Measurements from ENCODE around the gene XRCC4. TPM values are rescaled to one million over a fixed set of nuclear protein-coding genes. Genes with fewer than 3 reads are reported as not detected.

Gene XRCC4
- total RNA-seq, 3 donors from 2014 or later: 8.8 to 10.8 (median 10.4) TPM

GRCh38 chr5:83368319-83368718 is 291.0 kb downstream of the XRCC4 start:
- no peak for DNase-seq (ENCODE audit: low spot score in 2 of 2)
- H3K27me3 ChIP-seq: no peaks in the 10 kb centered on the region
- no peak for TF ChIP-seq POLR2A (IDR thresholded peaks at IDR 0.05)
- TF ChIP-seq CTCF (IDR thresholded peaks at IDR 0.05): no peak
- no peak for TF ChIP-seq POLR2AphosphoS5 (IDR thresholded peaks at IDR 0.05)
- intact Hi-C loops (cut with DNase I; ENCODE audit: low total_unique reads): no loop called here
- H3K4me1 ChIP-seq: no peaks in the 10 kb centered on the region
- no peak overlapping the region for H3K4me3 ChIP-seq
- no peak overlapping the region for H3K27ac ChIP-seq
- H3K9me3 ChIP-seq: no peaks in the 10 kb centered on the region
- H3K36me3 ChIP-seq: no peaks in the 10 kb centered on the region

- Histone ChIP-seq H3K27ac (no peak overlapping the region), H3K4me1 (no peaks in the 10 kb centered on the region), H3K36me3 (no peaks in the 10 kb centered on the region), H3K4me3 (no peak overlapping the region), H3K9me3 (no peaks in the 10 kb centered on the region), H3K27me3 (no peaks in the 10 kb centered on the region)
- no peak for DNase-seq (ENCODE audit: low spot score in 2 of 2)
- intact Hi-C loops (cut with DNase I; ENCODE audit: low total_unique reads): no loop called here
- no peak for TF ChIP-seq POLR2A (IDR thresholded peaks at IDR 0.05)
- TF ChIP-seq POLR2AphosphoS5 (IDR thresholded peaks at IDR 0.05): no peak
- no peak for TF ChIP-seq CTCF (IDR thresholded peaks at IDR 0.05)
Measured at GRCh38 chr5:83368835-83369234, 291.5 kb downstream of the XRCC4 start.

GRCh38 chr5:83370957-83371356 is 293.6 kb downstream of the XRCC4 start:
- DNase-seq (ENCODE audit: low spot score in 2 of 2): no peak

GRCh38 chr5:83371726-83372125 is 294.4 kb downstream of the XRCC4 start:
- no peak for DNase-seq (ENCODE audit: low spot score in 2 of 2)
- H3K27ac ChIP-seq: no peak overlapping the region
- H3K9me3 ChIP-seq: no peaks in the 10 kb centered on the region
- no peak overlapping the region for H3K4me3 ChIP-seq
- no peaks in the 10 kb centered on the region for H3K4me1 ChIP-seq
- no peak for TF ChIP-seq POLR2AphosphoS5 (IDR thresholded peaks at IDR 0.05)
- no peak for TF ChIP-seq POLR2A (IDR thresholded peaks at IDR 0.05)
- no peak for TF ChIP-seq CTCF (IDR thresholded peaks at IDR 0.05)
- H3K27me3 ChIP-seq: no peaks in the 10 kb centered on the region
- intact Hi-C loops (cut with DNase I; ENCODE audit: low total_unique reads): no loop called here
- H3K36me3 ChIP-seq: no peaks in the 10 kb centered on the region

More at GRCh38 chr5:83370957-83371356, 293.6 kb downstream of the XRCC4 start:
- TF ChIP-seq POLR2A (IDR thresholded peaks at IDR 0.05) (no peak), CTCF (IDR thresholded peaks at IDR 0.05) (no peak), POLR2AphosphoS5 (IDR thresholded peaks at IDR 0.05) (no peak)
- intact Hi-C loops (cut with DNase I; ENCODE audit: low total_unique reads): no loop called here
- Histone ChIP-seq H3K27ac (no peak overlapping the region), H3K27me3 (no peaks in the 10 kb centered on the region), H3K4me1 (no peaks in the 10 kb centered on the region), H3K4me3 (no peak overlapping the region), H3K9me3 (no peaks in the 10 kb centered on the region), H3K36me3 (no peaks in the 10 kb centered on the region)

GRCh38 chr5:83374547-83374946 is 297.2 kb downstream of the XRCC4 start:
- H3K36me3 ChIP-seq: no peaks in the 10 kb centered on the region
- H3K27ac ChIP-seq: peak overlapping the region in 1 of 2 donors; percentile 62
- H3K4me3 ChIP-seq: no peak overlapping the region
- no peak for DNase-seq (ENCODE audit: low spot score in 2 of 2)
- TF ChIP-seq CTCF (IDR thresholded peaks at IDR 0.05) (no peak), POLR2A (IDR thresholded peaks at IDR 0.05) (no peak), POLR2AphosphoS5 (IDR thresholded peaks at IDR 0.05) (no peak)
- H3K9me3 ChIP-seq: no peaks in the 10 kb centered on the region
- intact Hi-C loops (cut with DNase I; ENCODE audit: low total_unique reads): no loop called here
- H3K27me3 ChIP-seq: no peaks in the 10 kb centered on the region
- H3K4me1 ChIP-seq: no peaks in the 10 kb centered on the region

All from breast epithelium (tissue), 4 donors.